Measurements from ENCODE around the gene DUSP8.

Gene DUSP8

DNA sequence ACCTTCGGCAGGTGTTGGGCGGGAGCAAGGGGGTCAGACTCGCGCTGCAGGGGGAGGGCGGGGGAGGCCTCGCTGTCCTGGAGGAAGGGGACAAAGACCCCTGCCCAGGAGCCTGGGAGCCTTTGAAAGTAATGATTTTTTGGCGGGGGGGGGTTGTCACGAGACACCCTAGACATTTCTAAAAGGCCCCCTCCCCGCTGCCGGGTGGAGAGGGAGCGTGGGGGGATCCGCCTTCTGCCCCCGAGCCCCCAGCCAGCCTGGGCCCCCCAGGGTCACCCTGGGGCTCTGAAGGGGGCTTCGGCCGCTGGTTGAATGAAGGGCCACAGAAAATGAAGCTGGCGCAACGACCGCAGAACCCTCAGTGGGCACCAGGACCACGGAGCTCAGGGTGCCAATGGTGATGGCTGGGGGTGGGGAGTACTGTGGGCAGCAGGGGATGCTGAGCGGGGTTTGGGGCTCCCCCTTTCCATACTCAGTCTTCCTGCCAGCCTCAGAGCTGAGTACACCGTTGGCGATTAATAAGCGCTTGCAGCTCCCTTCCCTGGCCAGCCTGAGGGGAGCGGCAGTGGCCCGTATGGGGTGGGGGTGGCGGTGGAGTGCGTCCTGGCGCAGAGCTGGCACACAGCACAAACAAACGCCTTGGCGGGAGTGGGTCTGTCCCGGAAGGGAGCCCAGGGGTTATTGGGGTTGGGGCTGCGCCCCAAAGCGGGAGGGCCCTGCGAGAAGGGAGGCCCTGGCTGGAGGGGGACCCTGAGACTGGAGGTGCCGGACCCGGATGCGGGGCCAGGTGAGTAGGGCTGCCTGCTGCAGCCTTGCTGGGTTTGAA, 1.2 kb upstream of the DUSP8 start:
- H3K4me1 ChIP-seq (ENCODE audit: control insufficient read depth, insufficient read depth, low read length): peaks cover 19% of the 10 kb centered on the region
- peaks cover 71% of the 10 kb centered on the region for H3K27me3 ChIP-seq (ENCODE audit: control insufficient read depth, insufficient read depth, low read length)
- no peak overlapping the region for H3K9ac ChIP-seq (ENCODE audit: low read length)
- H3K4me3 ChIP-seq (ENCODE audit: low read depth, low read length): peak overlapping the region; percentile 50
- no peaks in the 10 kb centered on the region for H3K36me3 ChIP-seq (ENCODE audit: control insufficient read depth, insufficient read depth, low read length)
- peaks cover 4% of the 10 kb centered on the region for H3K9me3 ChIP-seq (ENCODE audit: control insufficient read depth, insufficient read depth, low read depth, low read length)
- no peak overlapping the region for H3K27ac ChIP-seq (ENCODE audit: low read depth, low read length)

DNA sequence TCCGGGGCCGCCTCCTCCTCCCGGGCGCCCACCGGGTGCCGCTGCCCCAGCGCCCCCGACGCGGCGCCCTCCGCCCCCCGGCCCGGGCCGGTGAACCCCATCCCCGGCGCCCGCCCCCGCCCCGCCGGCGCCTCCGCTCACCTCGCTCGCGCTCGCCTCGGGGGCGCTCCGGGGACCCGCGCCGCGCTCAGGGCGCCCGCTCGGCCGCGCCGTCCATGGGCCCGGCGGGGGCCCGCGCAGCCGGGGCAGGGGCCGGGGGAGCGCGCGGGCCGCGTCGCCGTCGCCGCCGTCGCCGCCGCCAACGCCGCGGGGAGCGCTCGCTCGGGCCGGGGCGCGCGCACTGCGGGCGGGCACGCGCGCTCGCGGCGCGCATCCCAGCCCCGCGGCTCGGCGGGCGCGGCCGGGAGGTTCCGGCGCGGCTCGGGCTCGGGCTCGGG, 293 bp downstream of the DUSP8 start:
- peaks cover 31% of the 10 kb centered on the region for H3K4me1 ChIP-seq (ENCODE audit: control insufficient read depth, insufficient read depth, low read length)
- no peaks in the 10 kb centered on the region for H3K36me3 ChIP-seq (ENCODE audit: control insufficient read depth, insufficient read depth, low read length)
- peak overlapping the region; percentile 61; the same call in 1 of the 2 replicates for H3K4me3 ChIP-seq (ENCODE audit: low read depth, low read length)
- H3K9me3 ChIP-seq (ENCODE audit: control insufficient read depth, insufficient read depth, low read depth, low read length): no peaks in the 10 kb centered on the region
- no peak overlapping the region for H3K9ac ChIP-seq (ENCODE audit: low read length)
- H3K27ac ChIP-seq (ENCODE audit: low read depth, low read length): no peak overlapping the region
- peaks cover 71% of the 10 kb centered on the region for H3K27me3 ChIP-seq (ENCODE audit: control insufficient read depth, insufficient read depth, low read length)

GRCh38 chr11:1570896-1571759, 943 bp downstream of the DUSP8 start:
- H3K27me3 ChIP-seq (ENCODE audit: control insufficient read depth, insufficient read depth, low read length): peaks cover 68% of the 10 kb centered on the region
- H3K4me3 ChIP-seq (ENCODE audit: low read depth, low read length): peak overlapping the region; percentile 61
- H3K9ac ChIP-seq (ENCODE audit: low read length): peak overlapping the region; percentile 36
- H3K27ac ChIP-seq (ENCODE audit: low read depth, low read length): no peak overlapping the region; the same call in 1 of the 2 replicates
- peaks cover 31% of the 10 kb centered on the region for H3K4me1 ChIP-seq (ENCODE audit: control insufficient read depth, insufficient read depth, low read length)
- H3K9me3 ChIP-seq (ENCODE audit: control insufficient read depth, insufficient read depth, low read depth, low read length): no peaks in the 10 kb centered on the region
- no peaks in the 10 kb centered on the region for H3K36me3 ChIP-seq (ENCODE audit: control insufficient read depth, insufficient read depth, low read length)

GRCh38 chr11:1570531-1570895, 1.6 kb downstream of the DUSP8 start:
- peaks cover 31% of the 10 kb centered on the region for H3K4me1 ChIP-seq (ENCODE audit: control insufficient read depth, insufficient read depth, low read length)
- H3K36me3 ChIP-seq (ENCODE audit: control insufficient read depth, insufficient read depth, low read length): no peaks in the 10 kb centered on the region
- no peak overlapping the region for H3K9ac ChIP-seq (ENCODE audit: low read length)
- no peak overlapping the region for H3K27ac ChIP-seq (ENCODE audit: low read depth, low read length)
- no peaks in the 10 kb centered on the region for H3K9me3 ChIP-seq (ENCODE audit: control insufficient read depth, insufficient read depth, low read depth, low read length)
- peaks cover 64% of the 10 kb centered on the region for H3K27me3 ChIP-seq (ENCODE audit: control insufficient read depth, insufficient read depth, low read length)
- H3K4me3 ChIP-seq (ENCODE audit: low read depth, low read length): peak overlapping the region; percentile 61; the same call in 1 of the 2 replicates

GRCh38 chr11:1570001-1570453, 2.0 kb downstream of the DUSP8 start:
- no peak overlapping the region for H3K27ac ChIP-seq (ENCODE audit: low read depth, low read length)
- no peak overlapping the region for H3K9ac ChIP-seq (ENCODE audit: low read length)
- H3K4me1 ChIP-seq (ENCODE audit: control insufficient read depth, insufficient read depth, low read length): peaks cover 33% of the 10 kb centered on the region
- peaks cover 64% of the 10 kb centered on the region for H3K27me3 ChIP-seq (ENCODE audit: control insufficient read depth, insufficient read depth, low read length)
- H3K36me3 ChIP-seq (ENCODE audit: control insufficient read depth, insufficient read depth, low read length): no peaks in the 10 kb centered on the region
- H3K9me3 ChIP-seq (ENCODE audit: control insufficient read depth, insufficient read depth, low read depth, low read length): no peaks in the 10 kb centered on the region
- no peak overlapping the region for H3K4me3 ChIP-seq (ENCODE audit: low read depth, low read length)

GRCh38 chr11:1569251-1569780, 2.8 kb downstream of the DUSP8 start:
- peaks cover 39% of the 10 kb centered on the region for H3K4me1 ChIP-seq (ENCODE audit: control insufficient read depth, insufficient read depth, low read length)
- no peaks in the 10 kb centered on the region for H3K36me3 ChIP-seq (ENCODE audit: control insufficient read depth, insufficient read depth, low read length)
- H3K9me3 ChIP-seq (ENCODE audit: control insufficient read depth, insufficient read depth, low read depth, low read length): no peaks in the 10 kb centered on the region
- H3K4me3 ChIP-seq (ENCODE audit: low read depth, low read length): no peak overlapping the region
- no peak overlapping the region for H3K9ac ChIP-seq (ENCODE audit: low read length)
- no peak overlapping the region for H3K27ac ChIP-seq (ENCODE audit: low read depth, low read length)
- peaks cover 58% of the 10 kb centered on the region for H3K27me3 ChIP-seq (ENCODE audit: control insufficient read depth, insufficient read depth, low read length)

- Histone ChIP-seq H3K27ac (ENCODE audit: low read depth, low read length) (no peak overlapping the region), H3K4me1 (ENCODE audit: control insufficient read depth, insufficient read depth, low read length) (peaks cover 44% of the 10 kb centered on the region), H3K9ac (ENCODE audit: low read length) (no peak overlapping the region), H3K9me3 (ENCODE audit: control insufficient read depth, insufficient read depth, low read depth, low read length) (no peaks in the 10 kb centered on the region), H3K4me3 (ENCODE audit: low read depth, low read length) (peak overlapping the region; percentile 12; the same call in 1 of the 2 replicates), H3K36me3 (ENCODE audit: control insufficient read depth, insufficient read depth, low read length) (no peaks in the 10 kb centered on the region), H3K27me3 (ENCODE audit: control insufficient read depth, insufficient read depth, low read length) (peaks cover 50% of the 10 kb centered on the region)
Measured at GRCh38 chr11:1568441-1568911, 3.6 kb downstream of the DUSP8 start.

- H3K9ac ChIP-seq (ENCODE audit: low read length): no peak overlapping the region
- no peak overlapping the region for H3K4me3 ChIP-seq (ENCODE audit: low read depth, low read length)
- H3K4me1 ChIP-seq (ENCODE audit: control insufficient read depth, insufficient read depth, low read length): peaks cover 40% of the 10 kb centered on the region
- no peaks in the 10 kb centered on the region for H3K36me3 ChIP-seq (ENCODE audit: control insufficient read depth, insufficient read depth, low read length)
- peaks cover 42% of the 10 kb centered on the region for H3K27me3 ChIP-seq (ENCODE audit: control insufficient read depth, insufficient read depth, low read length)
- no peak overlapping the region for H3K27ac ChIP-seq (ENCODE audit: low read depth, low read length)
- no peaks in the 10 kb centered on the region for H3K9me3 ChIP-seq (ENCODE audit: control insufficient read depth, insufficient read depth, low read depth, low read length)
Measured at GRCh38 chr11:1567721-1568100, 4.4 kb downstream of the DUSP8 start.

- H3K9ac ChIP-seq (ENCODE audit: low read length): no peak overlapping the region
- no peak overlapping the region for H3K27ac ChIP-seq (ENCODE audit: low read depth, low read length)
- no peaks in the 10 kb centered on the region for H3K9me3 ChIP-seq (ENCODE audit: control insufficient read depth, insufficient read depth, low read depth, low read length)
- H3K4me1 ChIP-seq (ENCODE audit: control insufficient read depth, insufficient read depth, low read length): peaks cover 40% of the 10 kb centered on the region
- no peak overlapping the region for H3K4me3 ChIP-seq (ENCODE audit: low read depth, low read length)
- peaks cover 38% of the 10 kb centered on the region for H3K27me3 ChIP-seq (ENCODE audit: control insufficient read depth, insufficient read depth, low read length)
- H3K36me3 ChIP-seq (ENCODE audit: control insufficient read depth, insufficient read depth, low read length): peaks cover 3% of the 10 kb centered on the region; the same call in 1 of the 2 replicates
Measured at GRCh38 chr11:1567052-1567720, 4.9 kb downstream of the DUSP8 start.

DNA sequence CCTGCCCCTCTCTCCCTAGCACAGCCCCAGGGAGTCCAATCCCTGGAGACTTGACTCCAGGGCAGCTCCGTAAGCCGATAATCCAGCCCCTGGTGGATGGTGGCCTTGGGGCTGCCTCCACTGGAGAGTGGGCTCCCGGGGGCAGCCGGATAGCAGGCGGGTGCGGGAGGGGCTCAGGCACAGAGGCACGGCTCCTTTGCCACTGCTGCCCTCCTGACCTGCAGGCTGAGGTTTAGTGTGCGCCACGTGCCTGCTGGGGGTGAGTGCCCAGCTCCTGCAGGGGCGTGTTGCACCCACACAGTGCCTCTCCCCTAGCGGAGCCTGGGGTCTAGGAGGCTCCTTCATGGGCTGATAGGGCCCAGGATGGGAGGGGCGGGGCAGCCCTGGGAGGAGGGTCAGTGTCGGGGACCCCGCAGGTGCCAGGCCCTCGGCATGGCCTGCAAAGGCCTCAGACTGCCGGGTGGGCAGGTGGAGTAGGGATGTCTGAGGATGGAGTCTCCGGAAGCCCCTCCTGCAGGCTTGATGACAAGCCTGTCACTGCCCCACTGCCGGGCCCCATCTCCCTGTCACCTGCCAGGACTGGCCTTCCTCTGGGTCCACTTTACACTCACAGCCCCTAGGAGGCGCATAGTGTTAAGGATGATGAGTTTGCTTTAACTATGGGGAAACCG, 5.6 kb downstream of the DUSP8 start:
- H3K36me3 ChIP-seq (ENCODE audit: control insufficient read depth, insufficient read depth, low read length): peaks cover 4% of the 10 kb centered on the region; the same call in 1 of the 2 replicates
- no peak overlapping the region for H3K9ac ChIP-seq (ENCODE audit: low read length)
- no peak overlapping the region for H3K27ac ChIP-seq (ENCODE audit: low read depth, low read length)
- H3K4me3 ChIP-seq (ENCODE audit: low read depth, low read length): no peak overlapping the region
- peaks cover 38% of the 10 kb centered on the region for H3K27me3 ChIP-seq (ENCODE audit: control insufficient read depth, insufficient read depth, low read length)
- H3K9me3 ChIP-seq (ENCODE audit: control insufficient read depth, insufficient read depth, low read depth, low read length): no peaks in the 10 kb centered on the region
- peaks cover 40% of the 10 kb centered on the region for H3K4me1 ChIP-seq (ENCODE audit: control insufficient read depth, insufficient read depth, low read length)

All from HUES6 (cell line).